Hepatocyte (in vitro differentiated cells): ENCODE results near the gene IRF5. TPM values are rescaled to one million over a fixed set of nuclear protein-coding genes. Genes with fewer than 3 reads are reported as not detected.

ENCODE experiments used
- DNase-seq: peaks from one replicate; pipeline ENCODE4 v3.0.0-alpha.2; 2016; ENCODE audit warnings: low spot score
- H2AFZ ChIP-seq: fragments of 200-600 bp; sonication (generic); 2 replicates; pipeline ENCODE4 v1.6.0; 2016; ENCODE audit warnings: antibody characterized with exemption, mild to moderate bottlenecking
- H3K27ac ChIP-seq: fragments of 200-600 bp; sonication (generic); 2 replicates; pipeline ENCODE4 v1.5.1; 2016; ENCODE audit warnings: mild to moderate bottlenecking
- H3K27me3 ChIP-seq: fragments of 200-600 bp; sonication (generic); 2 replicates; pipeline ENCODE4 v1.6.1; 2016
- H3K36me3 ChIP-seq: fragments of 200-600 bp; sonication (generic); replicated peaks from 2 replicates; pipeline ENCODE4 v1.5.1; 2016; ENCODE audit warnings: low read depth; ENCODE audit not compliant: insufficient read depth
- H3K4me1 ChIP-seq: fragments of 200-600 bp; sonication (generic); 2 replicates; pipeline ENCODE4 v1.5.1; 2016; ENCODE audit warnings: mild to moderate bottlenecking, moderate library complexity; ENCODE audit not compliant: insufficient read depth
- H3K4me2 ChIP-seq: fragments of 200-600 bp; sonication (generic); 2 replicates; pipeline ENCODE4 v1.6.0; 2016
- H3K4me3 ChIP-seq: fragments of 200-600 bp; sonication (generic); 2 replicates; pipeline ENCODE4 v1.5.1; 2016; ENCODE audit warnings: mild to moderate bottlenecking
- H3K79me2 ChIP-seq: fragments of 200-600 bp; sonication (generic); 2 replicates; pipeline ENCODE4 v1.6.0; 2017; ENCODE audit warnings: mild to moderate bottlenecking
- H3K9me2 ChIP-seq: fragments of 200-600 bp; sonication (generic); replicated peaks from 2 replicates; pipeline ENCODE4 v1.6.0; 2017; ENCODE audit warnings: mild to moderate bottlenecking; ENCODE audit not compliant: insufficient read depth
- H3K9me3 ChIP-seq: fragments of 200-600 bp; sonication (generic); 2 replicates; pipeline ENCODE4 v1.5.1; 2016; ENCODE audit warnings: low read depth, mild to moderate bottlenecking
- H4K20me1 ChIP-seq: fragments of 200-600 bp; sonication (generic); 2 replicates; pipeline ENCODE4 v1.6.0; 2016; ENCODE audit warnings: mild to moderate bottlenecking; ENCODE audit not compliant: insufficient read depth, poor library complexity, severe bottlenecking
- CTCF ChIP-seq: fragments of 200-600 bp; sonication (generic); IDR thresholded peaks from 2 replicates; pipeline ENCODE4 v1.5.1; 2016; ENCODE audit warnings: antibody characterized with exemption, mild to moderate bottlenecking; ENCODE audit not compliant: poor library complexity
- EZH2 ChIP-seq: fragments of 200-600 bp; sonication (generic); IDR thresholded peaks from 2 replicates; pipeline ENCODE4 v1.6.1; 2016; ENCODE audit warnings: antibody characterized with exemption, mild to moderate bottlenecking, borderline replicate concordance
- EZH2phosphoT487 ChIP-seq: fragments of 200-600 bp; sonication (generic); IDR thresholded peaks from one replicate; pipeline ENCODE4 v1.6.1; 2018; ENCODE audit warnings: antibody characterized with exemption, mild to moderate bottlenecking, low read depth, moderate library complexity; ENCODE audit not compliant: unreplicated experiment, severe bottlenecking
- WGBS: methylation state at CpG from one replicate; pipeline ENCODE4 v1.1.6; 2016; ENCODE audit warnings: low lambda C conversion rate; ENCODE audit errors: missing lambda C conversion rate; 5-methylcytosine and 5-hydroxymethylcytosine counted together
- polyA plus RNA-seq: library from polyadenylated mRNA; unstranded; fragments of >200 nt; fragmentation: Nextera tagmentation; extraction: Ambion mirVana; gene quantifications from 2 replicates; pipeline ENCODE4 v1.2.1, GENCODE V29; 2016
- total RNA-seq: library from RNA; depleted of rRNA; stranded (reverse); fragments of >200 nt; gene quantifications from 2 replicates; pipeline ENCODE4 v1.2.3, GENCODE V29; 2014

Gene IRF5
- total and polyA plus RNA-seq, 2 experiments from 2014 or later = 0.73 TPM; not detected in 1

GRCh38 chr7:128947854-128948253 is 10.1 kb downstream of the IRF5 start:
- WGBS = 94% methylated on average over 9 of the region's 9 CpGs
- H4K20me1 ChIP-seq = no peaks in the 10 kb centered on the region

DNA sequence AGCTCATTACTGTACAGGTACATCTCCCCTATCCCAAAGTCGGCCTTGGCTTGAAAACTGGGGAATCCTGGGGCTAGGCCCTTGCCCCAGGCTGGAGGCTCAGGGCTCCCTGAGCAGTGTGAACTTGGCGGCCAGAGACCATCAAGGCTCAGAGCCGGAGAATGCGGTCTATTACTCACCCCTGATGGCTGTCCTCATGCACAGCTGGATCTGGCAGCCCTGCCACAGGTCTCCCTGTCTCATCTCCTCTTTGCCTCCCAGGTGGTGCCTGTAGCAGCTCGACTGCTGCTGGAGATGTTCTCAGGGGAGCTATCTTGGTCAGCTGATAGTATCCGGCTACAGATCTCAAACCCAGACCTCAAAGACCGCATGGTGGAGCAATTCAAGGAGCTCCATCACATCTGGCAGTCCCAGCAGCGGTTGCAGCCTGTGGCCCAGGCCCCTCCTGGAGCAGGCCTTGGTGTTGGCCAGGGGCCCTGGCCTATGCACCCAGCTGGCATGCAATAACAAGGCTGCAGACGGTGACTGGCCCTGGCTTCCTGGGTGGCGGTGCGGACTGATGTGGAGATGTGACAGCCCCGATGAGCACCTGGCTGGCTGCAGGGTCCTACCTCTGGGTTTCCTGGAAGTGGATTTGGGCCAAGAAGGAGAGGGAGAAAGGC is 10.7 kb downstream of the IRF5 start:
- H3K4me2 ChIP-seq = no peak overlapping the region

More at GRCh38 chr7:128947854-128948253, 10.1 kb downstream of the IRF5 start:
- Histone ChIP-seq H3K4me3 (no peak overlapping the region), H3K9me2 (no peaks in the 10 kb centered on the region), H3K9me3 (no peaks in the 10 kb centered on the region), H3K27me3 (no peaks in the 10 kb centered on the region), H3K4me2 (no peak overlapping the region), H3K36me3 (no peaks in the 10 kb centered on the region), H3K79me2 (no peaks in the 10 kb centered on the region), H2AFZ (no peak overlapping the region), H3K27ac (no peak overlapping the region), H3K4me1 (no peaks in the 10 kb centered on the region)
- no peak for DNase-seq
- TF ChIP-seq EZH2phosphoT487 = no peak
- TF ChIP-seq EZH2 = no peak
- TF ChIP-seq CTCF = no peak

DNA sequence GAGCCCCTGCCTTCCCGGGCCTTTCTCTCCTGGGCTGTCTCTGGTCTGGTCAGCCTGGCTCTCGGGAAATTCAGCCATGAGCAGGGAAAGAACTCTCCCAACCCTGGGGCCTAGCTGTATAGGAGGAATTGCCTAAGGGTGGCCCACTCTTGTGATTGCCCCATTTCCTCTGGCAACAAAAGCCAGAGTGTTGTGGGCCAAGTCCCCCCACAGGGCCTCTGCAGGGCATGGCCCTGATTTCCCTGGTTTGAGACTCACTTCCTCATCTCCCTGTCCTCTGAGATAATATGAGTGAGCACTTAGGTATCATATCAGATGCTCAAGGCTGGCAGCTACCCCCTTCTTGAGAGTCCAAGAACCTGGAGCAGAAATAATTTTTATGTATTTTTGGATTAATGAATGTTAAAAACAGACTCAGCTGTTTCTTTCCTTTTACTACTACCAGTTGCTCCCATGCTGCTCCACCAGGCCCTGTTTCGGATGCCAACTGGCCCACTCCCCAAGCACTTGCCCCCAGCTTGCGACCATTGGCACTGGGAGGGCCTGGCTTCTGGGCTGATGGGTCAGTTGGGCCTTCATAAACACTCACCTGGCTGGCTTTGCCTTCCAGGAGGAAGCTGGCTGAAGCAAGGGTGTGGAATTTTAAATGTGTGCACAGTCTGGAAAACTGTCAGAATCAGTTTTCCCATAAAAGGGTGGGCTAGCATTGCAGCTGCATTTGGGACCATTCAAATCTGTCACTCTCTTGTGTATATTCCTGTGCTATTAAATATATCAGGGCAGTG is 11.4 kb downstream of the IRF5 start:
- no peak overlapping the region for H3K4me2 ChIP-seq
- no peaks in the 10 kb centered on the region for H3K36me3 ChIP-seq
- no peak overlapping the region for H3K4me3 ChIP-seq
- H4K20me1 ChIP-seq = no peaks in the 10 kb centered on the region
- no peaks in the 10 kb centered on the region for H3K9me2 ChIP-seq
- WGBS = 89% methylated on average over 4 of the region's 4 CpGs
- H2AFZ ChIP-seq = no peak overlapping the region
- no peak overlapping the region for H3K27ac ChIP-seq
- H3K27me3 ChIP-seq = no peaks in the 10 kb centered on the region
- no peak for TF ChIP-seq CTCF
- TF ChIP-seq EZH2 = no peak
- TF ChIP-seq EZH2phosphoT487 = no peak
- H3K79me2 ChIP-seq = no peaks in the 10 kb centered on the region
- DNase-seq = no peak
- no peaks in the 10 kb centered on the region for H3K9me3 ChIP-seq
- no peaks in the 10 kb centered on the region for H3K4me1 ChIP-seq

More for the DNA sequence above, 10.7 kb downstream of the IRF5 start:
- H3K27ac ChIP-seq = no peak overlapping the region
- DNase-seq = no peak
- TF ChIP-seq EZH2 (no peak), EZH2phosphoT487 (no peak)
- WGBS = 94% methylated on average over 12 of the region's 12 CpGs
- H3K9me3 ChIP-seq = no peaks in the 10 kb centered on the region
- H3K79me2 ChIP-seq = no peaks in the 10 kb centered on the region
- no peaks in the 10 kb centered on the region for H4K20me1 ChIP-seq
- no peak overlapping the region for H2AFZ ChIP-seq
- no peaks in the 10 kb centered on the region for H3K4me1 ChIP-seq
- H3K27me3 ChIP-seq = no peaks in the 10 kb centered on the region
- no peaks in the 10 kb centered on the region for H3K9me2 ChIP-seq
- H3K36me3 ChIP-seq = no peaks in the 10 kb centered on the region
- H3K4me3 ChIP-seq = no peak overlapping the region

DNA sequence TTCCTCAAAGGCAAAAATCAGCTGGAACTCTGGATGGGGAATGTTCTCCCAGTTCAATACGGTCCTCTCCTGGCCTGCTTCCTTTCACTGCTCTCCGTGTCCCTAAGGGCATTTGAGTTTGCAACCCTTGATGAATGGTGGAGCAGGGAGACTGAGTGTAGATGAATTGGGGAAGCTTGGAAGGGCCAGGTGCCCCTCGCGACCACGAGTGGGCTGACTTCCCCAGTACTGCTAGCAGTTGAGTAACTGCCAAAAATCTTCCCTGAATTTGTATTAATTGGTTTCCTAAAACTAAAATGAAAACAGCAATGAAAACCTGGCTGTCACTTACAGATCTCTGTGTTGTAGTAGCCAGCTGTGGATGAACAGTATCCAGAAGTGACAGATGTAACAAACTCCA is 13.6 kb downstream of the IRF5 start:
- H3K27ac ChIP-seq = no peak overlapping the region
- 91% methylated on average over 5 of the region's 5 CpGs for WGBS
- no peaks in the 10 kb centered on the region for H3K4me1 ChIP-seq
- TF ChIP-seq CTCF (no peak), EZH2phosphoT487 (no peak), EZH2 (no peak)
- H3K4me2 ChIP-seq = no peak overlapping the region
- H3K9me3 ChIP-seq = no peaks in the 10 kb centered on the region
- H3K4me3 ChIP-seq = no peak overlapping the region
- no peak overlapping the region for H2AFZ ChIP-seq
- no peaks in the 10 kb centered on the region for H3K9me2 ChIP-seq
- H3K79me2 ChIP-seq = no peaks in the 10 kb centered on the region
- H3K27me3 ChIP-seq = no peaks in the 10 kb centered on the region
- H3K36me3 ChIP-seq = no peaks in the 10 kb centered on the region
- no peak for DNase-seq
- H4K20me1 ChIP-seq = no peaks in the 10 kb centered on the region
